Measurements from ENCODE around the gene CNGA3.

- TF ChIP-seq REST (IDR thresholded peaks at IDR 0.05; ENCODE audit: insufficient replicate concordance, low read depth), result no peak
- TF ChIP-seq CTCF (IDR thresholded peaks at IDR 0.05; ENCODE audit: insufficient read depth, low read length), result no peak
- TF ChIP-seq POLR2AphosphoS5 (IDR thresholded peaks at IDR 0.05; ENCODE audit: low read depth), result no peak
- TF ChIP-seq GABPA (IDR thresholded peaks at IDR 0.05; ENCODE audit: low read depth), result no peak
- no peak for TF ChIP-seq SPI1 (IDR thresholded peaks at IDR 0.05; ENCODE audit: borderline replicate concordance, low read depth)
Observed at GRCh38 chr2:98310010-98310409, 36.2 kb upstream of the CNGA3 start.

Measured in HL-60 (cell line).